AG10803 (cell line): ENCODE results near the gene ADM2.
A peak's percentile ranks its signal among the peaks of the same experiment; 100 is the strongest.

ENCODE experiments used
- DNase-seq: peaks from one replicate; pipeline ENCODE4 v3.0.0; 2010; ENCODE audit warnings: low read depth
- H3K4me3 ChIP-seq: 2 replicates; pipeline ENCODE4 v1.5.1; 2011; ENCODE audit warnings: mild to moderate bottlenecking, low read length, control low read depth
- CTCF ChIP-seq: conservative IDR thresholded peaks from 2 replicates; pipeline ENCODE4 v1.5.1; 2011; ENCODE audit warnings: mild to moderate bottlenecking, low read length, control low read depth, inconsistent platforms

Gene ADM2

GRCh38 chr22:50474710-50475651, 6.4 kb upstream of the ADM2 start, which contains the start of gene SBF1:
TSS of gene SBF1 (minus strand) at chr22:50475035. CDS start at chr22:50474840, 195 bp downstream.
- TF ChIP-seq CTCF, result no peak
- peak; percentile 85 for DNase-seq
- peak within 1 kb of the TSS; percentile 71 for H3K4me3 ChIP-seq

- DNase-seq, result no peak
- no peak overlapping the region for H3K4me3 ChIP-seq
- no peak for TF ChIP-seq CTCF
Measured at GRCh38 chr22:50475652-50476002, 5.7 kb upstream of the ADM2 start.

DNA sequence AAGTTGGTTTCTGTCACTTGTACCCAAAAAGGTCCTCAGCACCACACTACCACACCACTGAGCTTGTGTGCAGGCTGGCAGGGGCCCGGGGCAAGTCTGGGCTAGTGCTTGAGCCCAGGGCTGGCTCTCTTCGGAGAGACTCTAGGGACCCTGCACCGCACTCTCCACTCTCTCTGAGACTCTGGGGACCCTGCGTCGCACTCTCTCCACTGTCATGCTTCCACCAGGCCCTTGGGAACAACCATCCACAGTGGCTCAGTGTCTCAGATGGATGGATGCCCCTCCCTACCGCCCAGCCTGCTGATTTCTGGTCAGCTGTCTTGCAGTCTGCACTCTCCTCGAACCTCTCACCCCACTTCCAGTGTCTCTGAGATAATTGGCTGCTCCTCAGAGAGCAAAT, 4.5 kb upstream of the ADM2 start:
- no peak for DNase-seq
- no peak for TF ChIP-seq CTCF
- no peak overlapping the region for H3K4me3 ChIP-seq

GRCh38 chr22:50477923-50478322, 3.4 kb upstream of the ADM2 start:
- no peak for TF ChIP-seq CTCF
- H3K4me3 ChIP-seq, result no peak overlapping the region
- DNase-seq, result no peak

- no peak for TF ChIP-seq CTCF
- DNase-seq, result no peak
- H3K4me3 ChIP-seq, result no peak overlapping the region
Measured at GRCh38 chr22:50479721-50480120, 1.6 kb upstream of the ADM2 start.

DNA sequence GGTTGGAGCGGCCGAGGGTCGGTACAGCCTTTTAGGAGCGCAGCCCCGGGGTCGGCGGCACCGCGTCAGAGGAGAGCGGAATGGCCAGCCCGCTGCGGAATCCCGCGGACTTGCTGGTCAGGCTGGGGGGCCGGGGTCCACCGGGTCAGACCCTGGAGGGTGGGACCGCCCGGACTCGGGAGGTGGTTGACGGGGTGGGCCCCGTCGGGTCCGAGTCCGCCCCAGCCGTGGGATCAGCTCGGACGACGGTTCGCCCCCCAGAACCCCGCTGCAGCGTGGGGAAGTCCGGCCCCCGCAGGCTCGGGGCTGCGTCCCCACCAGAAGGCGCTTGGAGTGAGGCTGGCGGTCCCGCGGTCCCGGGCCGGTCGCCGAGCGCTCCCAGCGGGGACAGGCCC, 301 bp upstream of the ADM2 start:
- H3K4me3 ChIP-seq, result peak overlapping the region; percentile 87
- TF ChIP-seq CTCF, result no peak
- DNase-seq, result no peak
